GM19025 (cell line): ENCODE measurements around the gene PAFAH1B1.
"Not testable (repeated sequence)": the region's sequence is repeated elsewhere in the genome, so short reads cannot be mapped to it uniquely, and the experiment has no call there.

Experiments
- ATAC-seq: cut with Tn5 transposase; IDR thresholded peaks from one replicate; pipeline ENCODE4 v1.9.1; 2021; ENCODE audit warnings: mild to moderate bottlenecking, low read depth, moderate library complexity; ENCODE audit not compliant: unreplicated experiment

Gene PAFAH1B1

DNA sequence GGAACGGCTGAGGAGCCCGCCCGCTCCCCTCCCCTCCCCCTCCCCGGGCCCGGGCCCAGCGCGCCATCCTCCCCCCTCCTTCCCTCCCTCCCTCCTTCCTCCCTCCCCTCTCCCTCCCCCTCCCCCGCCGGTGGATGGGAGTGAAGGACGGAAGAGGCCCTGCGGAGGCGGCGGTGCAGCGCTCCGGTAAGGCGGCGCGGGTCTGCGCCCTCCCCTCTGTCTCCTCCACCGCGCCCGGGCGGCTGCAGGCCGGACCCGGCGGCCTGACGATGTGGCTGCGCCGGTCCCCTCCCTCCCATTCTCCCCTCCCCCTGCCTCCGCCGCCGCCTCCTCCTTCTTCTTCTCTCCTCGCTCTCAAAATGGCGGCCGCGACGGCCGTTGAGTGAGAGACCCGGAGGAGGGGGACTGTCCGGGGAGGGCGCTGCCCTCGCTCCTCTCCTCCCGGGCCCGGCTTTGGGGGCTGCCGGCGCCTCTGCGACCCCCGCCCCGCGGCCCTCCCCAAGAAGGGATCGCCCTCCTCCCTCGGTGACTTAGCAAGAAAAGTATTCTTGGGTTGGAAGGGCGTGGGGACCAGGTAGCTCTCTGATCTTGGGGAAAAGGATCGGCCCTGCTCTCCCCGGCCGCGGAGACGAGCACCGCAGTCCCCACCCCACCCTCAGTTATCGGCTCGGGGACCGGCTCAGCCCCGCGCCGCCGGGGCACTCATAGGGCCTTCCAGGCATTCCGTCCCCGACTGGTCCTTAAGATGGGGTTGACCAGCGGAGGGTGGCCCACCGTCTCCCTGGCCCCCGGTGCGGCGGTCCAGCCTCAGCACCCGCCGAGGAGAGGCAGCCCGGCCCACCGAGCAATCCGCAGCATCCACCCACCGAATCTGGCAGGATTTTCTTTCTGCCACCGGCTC is 617 bp downstream of the PAFAH1B1 start:
- ATAC-seq: peak; percentile 56

DNA sequence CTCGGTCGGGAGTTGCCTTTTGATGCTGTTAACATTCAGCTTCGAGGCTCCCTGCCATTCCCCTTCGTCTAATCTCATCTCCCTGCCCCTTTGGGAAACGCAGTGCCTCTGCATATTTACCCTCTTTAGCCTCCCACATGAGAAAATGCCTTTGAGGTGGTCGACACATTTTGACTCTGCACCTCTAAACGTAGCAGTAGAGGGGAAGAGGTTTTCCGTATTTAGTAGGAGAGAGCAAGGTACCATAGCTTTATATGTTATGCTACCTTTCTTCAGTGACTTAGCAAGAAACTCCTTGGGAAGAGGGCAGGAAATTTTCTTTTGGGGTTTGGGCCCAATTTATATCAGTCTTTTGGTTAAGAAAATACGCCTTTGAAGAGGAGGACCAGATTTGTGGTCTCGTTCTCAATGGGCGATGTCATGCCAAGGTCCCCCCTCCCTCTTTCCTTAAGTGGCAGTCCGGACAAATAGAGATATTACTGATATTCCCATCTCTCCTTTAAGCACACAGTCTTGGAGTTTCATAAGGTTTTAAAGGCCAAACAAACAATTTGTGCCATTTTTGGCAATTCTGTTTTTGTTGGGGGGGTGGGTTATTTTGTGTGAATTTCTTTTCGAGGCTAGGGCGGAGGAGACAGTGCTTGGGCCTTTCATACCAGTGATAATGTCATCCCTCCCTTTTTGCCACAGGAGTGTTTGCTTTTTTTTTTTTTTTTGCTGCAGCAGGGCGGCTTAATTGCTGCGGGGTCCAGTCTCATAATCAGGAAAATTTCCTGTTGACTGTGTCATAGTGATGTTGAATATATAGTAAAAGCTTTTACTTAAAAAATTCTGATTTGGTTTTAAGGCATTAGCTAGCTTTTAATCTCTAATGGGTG is 1.5 kb downstream of the PAFAH1B1 start:
- ATAC-seq: no peak

DNA sequence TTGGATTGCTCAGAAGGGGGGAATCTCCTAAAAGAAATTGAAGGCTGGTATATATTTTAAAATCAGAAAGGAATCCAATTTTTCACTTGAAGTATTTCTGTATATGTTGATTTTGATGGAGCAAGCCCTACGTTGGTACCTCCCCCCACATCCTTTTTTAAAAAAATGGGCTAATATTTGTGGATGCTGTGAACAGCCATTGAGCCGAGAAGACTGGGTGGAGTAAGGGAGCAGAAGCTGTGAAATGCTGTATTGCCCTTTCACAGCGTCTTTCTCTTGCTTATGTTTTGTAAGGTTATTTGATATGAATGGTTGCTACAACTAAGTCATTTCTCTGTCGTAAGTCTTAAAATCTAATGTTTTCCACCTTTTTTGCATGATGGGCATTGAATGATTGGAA is 2.3 kb downstream of the PAFAH1B1 start:
- no peak for ATAC-seq

DNA sequence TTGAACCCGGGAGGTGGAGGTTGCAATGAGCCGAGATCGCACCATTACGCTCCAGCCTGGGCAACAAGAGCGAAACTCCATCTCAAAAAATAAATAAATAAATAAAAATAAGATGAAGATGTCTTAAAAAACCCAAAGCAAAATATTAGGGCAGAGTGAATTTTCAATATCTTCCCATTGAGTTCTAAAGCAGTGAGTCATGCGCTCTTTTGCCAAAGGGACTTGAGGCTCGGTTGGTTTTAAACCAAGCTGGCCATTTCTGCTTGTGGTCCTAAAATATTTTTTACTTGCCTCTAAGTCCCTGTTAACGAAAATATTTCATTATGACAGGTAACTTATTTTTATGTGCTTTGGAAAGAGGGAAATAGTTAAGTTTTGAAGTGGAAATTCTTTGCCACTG is 4.7 kb downstream of the PAFAH1B1 start:
- no peak for ATAC-seq

DNA sequence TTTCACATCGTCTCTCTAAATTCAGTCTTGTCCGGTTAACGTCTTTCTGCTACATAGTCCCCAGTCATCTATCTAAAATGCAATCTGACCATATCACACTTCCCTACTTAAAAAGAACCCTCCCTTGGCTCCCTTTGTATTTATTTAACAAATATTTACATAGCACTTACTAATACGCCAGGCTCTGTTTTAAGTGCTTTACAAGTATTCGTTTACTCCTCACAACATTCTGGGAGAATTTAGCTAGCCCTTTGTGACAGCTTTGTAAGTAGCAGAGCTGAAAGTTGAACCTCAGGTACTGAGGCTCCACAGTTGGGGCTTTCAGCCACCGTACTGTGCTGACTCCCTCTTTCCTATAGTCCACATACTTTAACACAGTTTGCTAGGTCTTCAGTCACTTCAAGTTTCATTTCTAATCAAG is 9.2 kb downstream of the PAFAH1B1 start:
- no peak for ATAC-seq

DNA sequence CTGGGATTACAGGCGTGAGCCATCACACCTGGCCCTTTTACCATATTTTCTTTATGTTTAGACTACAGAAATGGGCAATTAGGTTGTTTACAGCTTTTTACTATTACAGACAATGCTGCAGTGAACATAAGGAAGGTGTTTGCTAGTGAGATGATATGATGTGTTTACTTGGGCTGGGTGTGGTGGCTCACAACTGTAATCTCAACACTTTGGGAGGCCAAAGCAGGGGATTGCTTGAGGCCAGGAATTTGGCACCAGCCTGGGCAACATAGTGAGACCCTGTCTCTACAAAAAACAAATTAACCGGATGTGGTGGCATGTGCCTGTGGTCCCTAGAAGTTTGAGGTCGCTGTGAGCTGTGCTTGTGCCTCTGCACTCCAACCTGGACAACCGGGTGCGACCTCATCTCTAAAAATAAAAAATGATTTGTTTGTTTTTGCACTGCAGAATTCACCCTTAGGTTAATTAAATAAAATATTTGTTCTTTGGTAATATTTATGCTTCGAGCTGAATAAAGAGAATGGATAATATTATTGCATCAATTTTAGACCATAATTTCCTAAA is 15.0 kb downstream of the PAFAH1B1 start:
- ATAC-seq: no peak

DNA sequence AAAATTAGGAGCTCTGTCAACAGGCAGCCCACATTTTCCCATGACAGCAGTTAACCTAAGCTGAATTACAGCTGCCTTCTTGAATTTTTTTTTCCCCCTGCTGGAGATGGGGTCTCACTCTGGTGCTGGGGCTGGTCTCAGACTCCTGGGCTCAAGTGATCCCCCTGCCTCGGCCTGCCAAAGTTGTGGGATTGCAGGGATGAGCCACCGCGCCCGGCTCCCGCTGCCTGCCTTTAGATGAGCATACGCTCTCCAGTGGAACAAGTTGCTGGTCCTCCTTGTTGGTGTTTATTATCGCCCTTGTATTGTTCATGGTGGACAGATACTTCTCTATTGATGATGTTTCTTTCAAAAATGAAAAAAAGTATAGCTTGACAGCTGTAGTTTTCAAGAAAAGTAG is 15.6 kb downstream of the PAFAH1B1 start:
- ATAC-seq: no peak

DNA sequence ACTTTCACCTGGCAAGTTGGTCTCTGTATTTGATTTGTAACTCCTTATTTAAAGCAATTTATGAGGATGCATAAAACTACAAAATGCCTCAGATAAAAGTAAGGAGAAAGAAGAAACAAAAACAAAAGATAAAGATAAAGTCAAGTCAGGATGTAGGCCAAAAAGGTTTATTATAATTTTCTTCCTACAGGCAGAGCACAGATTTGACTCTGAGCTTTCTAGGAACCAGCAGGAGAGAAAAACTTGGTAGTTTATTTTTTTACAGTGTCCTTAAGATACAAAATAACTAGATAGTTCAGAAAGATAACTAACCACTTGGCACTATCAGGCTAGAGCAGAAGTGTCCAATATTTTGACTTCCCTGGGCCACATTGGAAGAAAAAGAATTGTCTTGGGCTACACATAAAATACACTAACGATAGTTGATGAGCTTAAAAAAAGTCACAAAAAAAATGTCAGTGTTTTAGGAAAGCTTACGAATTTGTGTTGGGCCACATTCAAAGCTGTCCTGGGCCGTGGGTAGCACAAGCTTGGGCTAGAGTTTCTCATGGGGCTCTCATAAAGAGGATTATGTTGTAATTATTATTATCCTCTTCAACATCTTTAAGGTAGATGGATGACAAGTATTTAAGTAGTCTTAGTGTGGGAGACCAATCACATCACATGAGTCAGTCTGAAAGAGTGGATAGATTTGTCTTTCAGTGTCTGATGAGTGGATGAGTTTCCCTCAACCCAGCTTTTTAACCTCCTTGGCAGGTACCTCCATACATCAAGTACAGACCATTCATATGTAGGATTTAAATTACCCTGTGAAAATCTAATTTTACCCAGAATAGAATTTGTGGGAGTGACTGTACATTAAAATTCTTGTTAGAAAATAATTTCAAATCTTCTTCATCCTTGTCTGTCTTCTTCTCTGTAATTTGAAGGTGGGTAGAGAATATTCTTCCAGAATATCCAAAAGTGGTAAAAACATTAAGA is 17.0 kb downstream of the PAFAH1B1 start:
- no peak for ATAC-seq

DNA sequence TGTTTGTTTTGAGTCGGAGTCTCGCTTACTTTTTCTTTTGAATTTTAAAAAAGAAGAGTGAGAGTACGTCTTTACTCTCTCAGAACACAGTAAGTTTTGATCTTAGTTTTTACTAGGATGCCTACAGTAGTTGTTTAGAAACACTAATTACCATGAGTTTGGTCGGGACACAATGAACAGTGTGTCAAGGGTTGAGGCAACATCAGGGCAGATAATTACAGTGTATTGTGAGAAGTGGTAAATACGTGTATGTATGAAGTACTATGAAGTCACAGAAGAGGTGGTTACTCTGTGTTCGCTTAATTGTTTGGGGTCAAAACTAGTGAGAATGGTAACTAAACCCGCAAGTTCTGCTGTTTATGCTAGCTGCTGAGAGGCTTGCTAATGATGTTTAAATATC is 18.2 kb downstream of the PAFAH1B1 start:
- no peak for ATAC-seq

DNA sequence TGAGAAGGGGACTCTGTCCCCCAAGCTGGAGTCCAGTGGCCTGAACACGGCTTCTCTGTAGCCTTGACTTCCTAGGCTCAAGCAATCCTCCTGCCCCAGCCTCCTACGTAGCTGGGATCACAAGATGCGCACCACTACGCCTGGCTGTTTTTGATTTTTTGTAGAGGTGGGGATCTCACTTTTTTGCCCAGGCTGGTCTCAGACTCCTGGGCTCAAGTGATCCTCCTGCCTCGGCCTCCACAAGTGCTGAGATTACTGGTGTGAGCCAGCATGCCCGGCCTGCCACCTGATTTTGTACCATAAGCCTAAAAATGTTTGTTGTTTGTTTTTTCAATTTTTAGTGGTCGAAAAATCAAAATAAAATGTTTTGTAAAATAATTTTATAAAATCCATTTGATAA is 19.2 kb downstream of the PAFAH1B1 start:
- no peak for ATAC-seq

DNA sequence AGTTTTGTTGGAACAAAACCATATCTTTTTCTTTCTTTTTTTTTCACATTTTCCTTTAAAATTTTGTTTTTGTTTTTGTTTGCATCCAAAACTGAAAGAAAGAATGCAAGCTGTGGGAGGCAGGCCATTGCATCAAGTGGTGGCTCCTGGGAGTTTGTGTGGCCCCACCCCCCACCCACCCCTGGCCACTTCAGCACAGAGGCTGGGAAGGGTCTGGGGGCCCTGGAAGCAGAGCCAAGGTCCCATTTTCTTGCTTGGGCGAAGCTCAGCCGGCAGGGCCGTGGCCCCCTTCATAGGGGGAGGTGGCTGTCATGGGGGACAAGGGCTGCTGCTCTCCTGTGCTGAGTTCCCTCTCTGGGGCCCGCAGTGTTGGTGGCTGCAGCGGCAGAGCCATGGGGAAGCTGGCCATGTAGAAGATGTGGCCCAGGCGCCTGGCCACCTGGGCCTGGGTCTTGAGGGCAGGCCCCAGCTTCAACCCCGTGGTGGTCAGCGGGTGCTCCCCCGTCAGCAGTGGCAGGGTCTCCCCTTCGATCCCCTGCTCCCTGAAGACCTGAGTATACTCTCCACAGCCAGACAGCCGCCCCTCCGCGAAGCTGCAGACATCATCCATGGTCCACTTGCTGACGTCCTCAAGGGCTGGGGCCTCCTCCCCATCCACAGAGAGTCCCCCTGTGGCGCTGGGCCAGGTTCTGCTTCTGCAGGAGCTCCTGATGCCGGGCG is 19.8 kb downstream of the PAFAH1B1 start:
- ATAC-seq: no peak

DNA sequence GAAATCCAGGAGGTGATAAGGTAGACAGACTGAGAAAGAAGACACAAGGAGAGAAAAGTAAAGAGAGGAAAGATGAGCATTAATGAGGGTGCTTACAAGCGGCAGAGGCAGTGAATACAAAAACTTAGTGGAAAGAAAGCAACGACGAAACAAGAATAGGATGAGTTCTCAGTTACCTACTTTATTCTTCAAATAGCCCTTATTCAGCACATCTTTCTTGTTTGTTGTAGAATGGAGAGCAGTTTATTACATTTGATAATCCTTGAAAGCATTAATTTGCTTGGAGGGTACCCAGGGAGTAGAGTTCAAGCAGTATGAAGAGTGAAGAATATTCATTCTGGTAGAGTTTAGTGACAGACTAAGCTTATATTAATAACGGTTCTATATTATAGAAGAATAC is 22.4 kb downstream of the PAFAH1B1 start:
- ATAC-seq: no peak

DNA sequence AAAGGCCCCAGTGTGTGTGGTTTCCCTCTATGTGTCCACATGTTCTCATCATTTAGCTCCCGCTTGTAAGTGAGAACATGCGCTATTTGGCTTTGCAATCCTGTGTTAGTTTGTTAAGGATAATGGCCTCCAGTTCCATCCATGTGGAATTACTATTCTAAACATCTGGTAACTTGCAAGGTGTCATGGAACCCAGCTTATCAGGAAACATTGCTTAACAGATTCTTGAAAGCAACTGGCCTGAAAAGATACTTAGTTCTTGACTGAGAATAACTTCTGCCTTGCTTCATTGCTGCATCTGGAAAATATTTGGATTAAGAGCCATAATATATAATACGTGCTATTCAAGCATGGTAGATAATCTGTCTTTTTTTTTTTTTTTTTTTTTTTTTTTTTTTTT is 27.8 kb downstream of the PAFAH1B1 start:
- ATAC-seq: no peak

DNA sequence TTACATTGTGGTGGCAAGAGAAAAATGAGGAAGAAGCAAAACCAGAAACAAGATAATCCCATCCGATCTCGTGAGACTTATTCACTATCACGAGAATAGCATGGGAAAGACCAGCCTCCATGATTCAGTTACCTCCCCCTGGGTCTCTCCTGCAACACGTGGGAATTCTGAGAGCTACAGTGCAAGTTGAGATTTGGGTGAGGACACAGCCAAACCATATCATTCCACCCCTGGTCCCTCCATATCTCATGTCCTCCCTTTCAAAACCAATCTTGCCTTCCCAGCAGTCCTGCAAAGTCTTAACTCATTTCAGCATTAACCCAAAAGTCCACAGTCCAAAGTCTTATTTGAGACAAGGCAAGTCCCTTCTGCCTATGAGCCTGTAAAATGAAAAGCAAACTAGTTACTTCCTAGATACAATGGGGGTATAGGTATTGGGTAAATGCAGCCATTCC is 28.5 kb downstream of the PAFAH1B1 start:
- not testable (repeated sequence) for ATAC-seq

DNA sequence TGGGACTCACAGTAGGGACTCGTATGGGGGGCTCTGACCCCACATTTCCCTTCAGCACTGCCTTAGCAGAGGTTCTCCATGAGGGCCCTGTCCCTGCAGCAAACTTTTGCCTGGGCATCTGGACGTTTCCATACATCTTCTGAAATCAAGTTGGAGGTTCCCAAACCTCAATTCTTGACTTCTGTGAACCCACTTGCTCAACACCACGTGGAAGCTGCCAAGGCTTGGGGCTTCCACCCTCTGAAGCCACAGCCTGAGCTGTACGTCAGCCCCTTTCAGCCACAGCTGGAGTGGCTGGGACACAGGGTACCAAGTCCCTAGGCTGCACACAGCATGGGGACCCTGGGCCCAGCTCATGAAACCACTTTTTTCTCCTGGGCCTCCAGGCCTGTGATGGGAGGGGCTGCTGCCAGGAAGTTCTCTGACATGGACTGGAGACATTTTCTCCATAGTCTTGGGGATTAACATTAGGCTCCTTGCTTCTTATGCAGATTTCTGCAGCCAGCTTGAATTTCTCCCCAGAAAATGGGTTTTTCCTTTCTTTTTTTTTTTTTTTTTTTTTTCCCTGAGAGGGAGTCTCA is 29.4 kb downstream of the PAFAH1B1 start:
- not testable (repeated sequence) for ATAC-seq

DNA sequence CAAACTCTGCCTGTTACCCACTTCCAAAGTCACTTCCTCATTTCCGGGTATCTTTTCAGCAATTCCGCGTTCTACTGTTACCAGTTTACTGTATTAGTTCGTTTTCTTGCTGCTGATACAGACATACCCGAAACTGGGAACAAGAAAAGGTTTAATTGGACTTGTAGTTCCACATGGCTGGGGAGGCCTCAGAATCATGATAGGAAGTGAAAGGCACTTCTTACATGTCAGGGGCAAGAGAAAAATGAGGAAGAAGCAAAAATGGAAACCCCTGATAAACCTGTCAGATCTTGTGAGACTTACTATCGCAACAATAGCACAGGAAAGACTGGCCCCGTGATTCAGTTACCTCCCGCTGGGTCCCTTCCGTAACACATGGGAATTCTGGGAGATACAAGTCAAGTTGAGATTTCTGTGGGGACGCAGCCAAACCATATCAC is 30.9 kb downstream of the PAFAH1B1 start:
- ATAC-seq: no peak

DNA sequence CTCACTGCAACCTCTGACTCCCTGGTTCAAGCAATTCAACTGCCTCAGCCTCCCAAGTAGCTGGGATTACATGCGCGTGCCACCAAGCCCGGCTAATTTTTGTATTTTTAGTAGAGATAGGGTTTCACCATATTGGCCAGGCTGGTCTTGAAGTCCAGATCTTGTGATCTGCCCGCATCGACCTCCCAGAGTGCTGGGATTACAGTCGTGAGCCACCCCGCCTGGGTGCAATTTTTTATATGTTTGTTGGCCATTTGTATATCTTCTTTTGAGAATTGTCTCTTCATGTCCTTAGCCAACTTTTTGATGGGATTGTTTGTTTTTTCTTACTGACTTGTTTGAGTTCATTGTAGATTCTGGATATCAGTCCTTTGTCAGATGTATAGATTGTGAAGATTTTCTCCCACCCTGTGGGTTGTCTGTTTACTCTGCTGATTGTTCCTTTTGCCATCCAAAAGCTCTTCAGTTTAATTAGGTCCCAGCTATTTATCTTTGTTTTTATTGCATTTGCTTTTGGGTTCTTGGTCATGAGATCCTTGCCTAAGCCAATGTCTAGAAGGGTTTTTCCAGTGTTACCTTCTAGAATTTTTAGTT is 33.3 kb downstream of the PAFAH1B1 start:
- ATAC-seq: not testable (repeated sequence)

DNA sequence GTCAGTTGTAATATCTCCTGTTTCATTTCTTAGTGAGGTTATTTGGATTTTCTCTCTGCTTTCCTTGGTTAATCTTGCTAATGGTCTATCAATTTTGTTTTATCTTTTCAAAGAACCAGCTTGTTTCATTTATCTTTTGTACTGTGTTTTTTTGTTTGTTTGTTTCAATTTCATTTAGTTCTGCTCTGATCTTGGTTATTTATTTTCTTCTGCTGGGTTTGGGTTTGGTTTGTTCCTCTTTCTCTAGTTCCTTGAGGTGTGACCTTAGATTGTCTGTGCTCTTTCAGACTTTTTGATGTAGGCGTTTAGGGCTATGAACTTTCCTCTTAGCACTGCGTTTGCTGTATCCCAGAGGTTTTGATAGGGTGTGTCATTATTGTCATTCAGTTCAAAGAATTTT is 35.5 kb downstream of the PAFAH1B1 start:
- not testable (repeated sequence) for ATAC-seq
